ENCODE measurements around the gene APBA2. TPM values are rescaled to one million over a fixed set of nuclear protein-coding genes. Genes with fewer than 3 reads are reported as not detected.
A peak's percentile ranks its signal among the peaks of the same experiment; 100 is the strongest.

The APBA2 gene
- total RNA-seq, 4 donors from 2014 or later = 3.3 to 5.4 (median 4.5) TPM

DNA sequence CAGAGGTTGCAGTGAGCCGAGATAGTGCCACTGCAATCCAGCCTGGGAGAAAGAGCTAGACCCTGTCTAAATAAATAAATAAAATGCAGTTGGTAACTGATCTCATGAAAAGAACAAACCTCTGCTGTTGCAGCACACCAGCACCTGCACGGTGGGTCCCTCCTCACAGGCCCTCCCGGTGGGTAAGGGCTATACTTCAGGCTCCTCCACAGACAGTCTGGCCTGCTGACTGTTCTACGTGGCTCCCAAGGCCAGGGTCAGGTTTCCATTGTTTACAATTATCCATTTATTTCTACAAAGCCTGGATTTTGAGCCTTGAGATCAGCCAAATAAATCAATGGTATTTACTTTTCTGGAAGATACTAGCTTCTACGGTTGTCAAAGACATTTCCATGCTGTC is 5.1 kb upstream of the APBA2 start:
- TF ChIP-seq, protein P1, sequence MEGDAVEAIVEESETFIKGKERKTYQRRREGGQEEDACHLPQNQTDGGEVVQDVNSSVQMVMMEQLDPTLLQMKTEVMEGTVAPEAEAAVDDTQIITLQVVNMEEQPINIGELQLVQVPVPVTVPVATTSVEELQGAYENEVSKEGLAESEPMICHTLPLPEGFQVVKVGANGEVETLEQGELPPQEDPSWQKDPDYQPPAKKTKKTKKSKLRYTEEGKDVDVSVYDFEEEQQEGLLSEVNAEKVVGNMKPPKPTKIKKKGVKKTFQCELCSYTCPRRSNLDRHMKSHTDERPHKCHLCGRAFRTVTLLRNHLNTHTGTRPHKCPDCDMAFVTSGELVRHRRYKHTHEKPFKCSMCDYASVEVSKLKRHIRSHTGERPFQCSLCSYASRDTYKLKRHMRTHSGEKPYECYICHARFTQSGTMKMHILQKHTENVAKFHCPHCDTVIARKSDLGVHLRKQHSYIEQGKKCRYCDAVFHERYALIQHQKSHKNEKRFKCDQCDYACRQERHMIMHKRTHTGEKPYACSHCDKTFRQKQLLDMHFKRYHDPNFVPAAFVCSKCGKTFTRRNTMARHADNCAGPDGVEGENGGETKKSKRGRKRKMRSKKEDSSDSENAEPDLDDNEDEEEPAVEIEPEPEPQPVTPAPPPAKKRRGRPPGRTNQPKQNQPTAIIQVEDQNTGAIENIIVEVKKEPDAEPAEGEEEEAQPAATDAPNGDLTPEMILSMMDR (IDR thresholded peaks at IDR 0.05) = no peak
- TF ChIP-seq POLR2A (IDR thresholded peaks at IDR 0.05) (no peak), EP300 (IDR thresholded peaks at IDR 0.05) (no peak)
- no peak for DNase-seq (ENCODE audit: low spot score in 2 of 2)
- Histone ChIP-seq H3K36me3 (no peaks in the 10 kb centered on the region), H3K4me3 (no peak overlapping the region), H3K9me3 (no peaks in the 10 kb centered on the region), H3K27ac (no peak overlapping the region), H3K4me1 (peaks cover 0 to 7% (median 0%) of the 10 kb centered on the region in 4 donors), H3K27me3 (peaks cover 0 to 8% of the 10 kb centered on the region in 2 donors)
- WGBS, 2 donors = 54 to 69% methylated on average over 5 of the region's 5 CpGs

DNA sequence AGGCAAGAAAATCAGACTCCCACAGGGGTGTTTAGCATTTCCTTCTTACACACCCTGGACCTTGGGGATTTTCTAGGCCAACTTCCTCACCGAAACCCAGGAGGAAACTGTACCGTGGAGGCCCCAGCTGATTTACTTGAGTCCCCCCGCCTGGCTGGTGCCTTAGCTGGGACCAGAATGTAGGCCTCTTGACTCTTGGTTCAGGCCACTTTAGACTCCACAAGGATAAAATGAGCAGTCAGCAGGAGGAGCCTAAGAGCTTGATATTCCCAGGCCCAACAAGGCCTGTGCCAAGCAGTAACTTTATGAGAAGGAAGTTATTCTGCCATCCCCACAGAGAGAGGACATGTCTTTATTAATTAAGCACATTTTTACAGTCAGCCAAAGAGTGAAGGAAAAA is 4.6 kb upstream of the APBA2 start:
- Histone ChIP-seq H3K4me3 (no peak overlapping the region), H3K4me1 (peaks cover 0 to 10% (median 0%) of the 10 kb centered on the region in 4 donors), H3K27ac (no peak overlapping the region), H3K36me3 (no peaks in the 10 kb centered on the region), H3K9me3 (no peaks in the 10 kb centered on the region), H3K27me3 (peaks cover 0 to 9% of the 10 kb centered on the region in 2 donors)
- WGBS, 2 donors = 63 to 66% methylated on average over 3 of the region's 3 CpGs
- no peak for DNase-seq (ENCODE audit: low spot score in 2 of 2)
- TF ChIP-seq EP300 (IDR thresholded peaks at IDR 0.05) (no peak), POLR2A (IDR thresholded peaks at IDR 0.05) (no peak)
- TF ChIP-seq, protein P1 (IDR thresholded peaks at IDR 0.05) = no peak

DNA sequence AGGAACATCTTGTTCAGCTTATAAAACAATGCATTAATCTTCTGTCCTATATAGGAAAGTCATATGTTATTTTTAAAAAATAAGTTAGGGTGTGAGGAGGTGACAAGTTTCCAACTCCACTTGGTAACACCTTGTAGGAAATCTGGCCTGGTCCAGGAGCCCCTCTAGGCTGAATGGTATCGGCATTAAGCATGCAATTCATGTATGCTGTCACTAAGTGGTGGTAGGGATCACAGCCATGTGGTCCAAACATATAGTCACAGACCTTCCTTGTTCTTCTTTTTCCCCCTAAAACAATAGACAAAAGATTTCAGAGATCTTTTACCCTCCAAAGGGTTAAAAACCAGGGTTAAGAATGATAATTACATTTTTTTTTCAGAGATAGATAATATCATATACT is 4.2 kb upstream of the APBA2 start:
- Histone ChIP-seq H3K4me1 (peaks cover 0 to 14% (median 0%) of the 10 kb centered on the region in 4 donors), H3K4me3 (no peak overlapping the region), H3K9me3 (no peaks in the 10 kb centered on the region), H3K36me3 (no peaks in the 10 kb centered on the region), H3K27ac (no peak overlapping the region), H3K27me3 (peaks cover 0 to 11% of the 10 kb centered on the region in 2 donors)
- TF ChIP-seq, protein P1 (IDR thresholded peaks at IDR 0.05) = no peak
- no peak for TF ChIP-seq EP300 (IDR thresholded peaks at IDR 0.05)
- TF ChIP-seq POLR2A (IDR thresholded peaks at IDR 0.05) = no peak
- WGBS, 2 donors = 78 to 95% methylated on average over 1 of the region's 1 CpG
- DNase-seq (ENCODE audit: low spot score in 2 of 2) = no peak

DNA sequence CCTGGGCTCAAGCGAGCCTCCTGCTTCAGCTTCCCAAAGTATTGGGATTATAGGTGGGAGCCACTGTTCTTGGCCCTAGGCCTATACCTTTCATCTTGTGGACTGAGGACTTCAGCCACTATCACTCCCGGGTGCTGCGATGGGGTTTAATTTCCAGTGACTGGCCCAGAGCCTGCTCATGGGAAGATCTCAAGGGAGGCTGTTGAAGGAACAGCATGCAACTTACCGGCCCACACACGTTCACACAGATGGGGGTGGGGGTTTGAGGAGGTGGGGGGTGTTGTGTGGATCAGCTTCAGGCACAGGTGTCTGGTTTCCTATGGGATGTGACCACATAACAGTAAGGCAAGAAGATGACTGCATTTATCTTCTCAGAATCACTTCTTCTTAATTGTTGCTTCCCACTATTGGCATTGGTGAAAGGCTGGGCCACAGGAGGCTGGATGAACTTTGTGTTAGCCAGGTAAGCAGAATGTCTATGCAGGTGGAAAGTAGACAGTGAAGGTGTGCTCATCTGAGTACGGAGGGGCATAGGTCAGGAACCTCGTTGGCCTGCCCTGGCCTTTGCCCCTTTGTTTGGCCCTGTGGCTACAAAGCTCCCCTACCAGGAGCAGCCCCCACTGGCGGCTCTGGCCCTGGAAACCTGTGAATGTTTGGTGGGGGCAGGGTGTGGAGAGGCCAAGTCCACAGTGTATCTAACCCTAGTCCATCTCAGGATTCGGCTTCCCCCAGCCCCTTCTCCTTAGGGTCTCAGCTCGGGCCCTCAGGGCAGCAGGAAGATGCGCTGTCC is 1.4 kb upstream of the APBA2 start:
- TF ChIP-seq, protein P1 (IDR thresholded peaks at IDR 0.05) = no peak
- TF ChIP-seq EP300 (IDR thresholded peaks at IDR 0.05) (no peak), POLR2A (IDR thresholded peaks at IDR 0.05) (no peak)
- no peaks in the 10 kb centered on the region for H3K9me3 ChIP-seq
- H3K27me3 ChIP-seq = peaks cover 0 to 19% of the 10 kb centered on the region in 2 donors
- no peak overlapping the region for H3K27ac ChIP-seq
- no peaks in the 10 kb centered on the region for H3K36me3 ChIP-seq
- H3K4me3 ChIP-seq = no peak overlapping the region
- peaks cover 0 to 19% (median 0%) of the 10 kb centered on the region in 4 donors for H3K4me1 ChIP-seq
- no peak for DNase-seq (ENCODE audit: low spot score in 2 of 2)
- WGBS, 2 donors = 85 to 92% methylated on average over 10 to 11 of the region's 11 CpGs

DNA sequence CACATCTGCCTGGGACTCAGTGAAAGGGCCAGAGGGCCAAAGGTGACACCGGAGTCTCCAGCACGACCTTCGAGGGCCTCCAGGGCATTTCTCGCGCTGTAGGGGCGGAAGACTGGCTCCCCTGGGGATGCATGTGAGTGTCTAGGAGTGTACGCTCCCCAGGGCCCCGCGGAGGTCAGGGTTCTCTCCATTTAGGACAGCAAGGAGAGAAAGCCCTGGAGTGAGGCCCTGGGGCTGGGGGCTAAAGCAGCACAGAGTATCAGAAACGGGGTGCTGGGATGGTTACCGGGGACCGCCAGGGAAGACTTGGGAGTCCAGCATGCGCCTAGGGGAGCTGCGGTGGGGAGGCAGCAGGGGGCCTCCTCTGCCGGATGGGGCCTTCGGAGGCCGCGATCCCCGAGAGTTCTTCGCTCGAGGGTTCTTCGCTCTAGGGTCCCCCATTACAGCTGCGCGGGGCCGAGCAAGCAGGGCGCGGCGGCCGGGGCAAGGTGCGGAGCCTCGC is 595 bp upstream of the APBA2 start:
- H3K4me1 ChIP-seq = peaks cover 0 to 19% (median 0%) of the 10 kb centered on the region in 4 donors
- 27 to 38% methylated on average over 20 to 27 of the region's 31 CpGs for WGBS, 2 donors
- no peaks in the 10 kb centered on the region for H3K36me3 ChIP-seq
- peaks cover 0 to 19% of the 10 kb centered on the region in 2 donors for H3K27me3 ChIP-seq
- TF ChIP-seq, protein P1 (IDR thresholded peaks at IDR 0.05) = no peak
- TF ChIP-seq EP300 (IDR thresholded peaks at IDR 0.05) = no peak
- TF ChIP-seq POLR2A (IDR thresholded peaks at IDR 0.05) = no peak
- H3K9me3 ChIP-seq = no peaks in the 10 kb centered on the region
- peak overlapping the region in 3 of 4 donors; percentile 25 to 59 (median 36) for H3K4me3 ChIP-seq
- no peak for DNase-seq (ENCODE audit: low spot score in 2 of 2)
- no peak overlapping the region for H3K27ac ChIP-seq

Data from tibial nerve (tissue), 4 donors.